ENCODE results near the gene RAB3IL1.
A peak's percentile ranks its signal among the peaks of the same experiment; 100 is the strongest.

RAB3IL1 gene

DNA sequence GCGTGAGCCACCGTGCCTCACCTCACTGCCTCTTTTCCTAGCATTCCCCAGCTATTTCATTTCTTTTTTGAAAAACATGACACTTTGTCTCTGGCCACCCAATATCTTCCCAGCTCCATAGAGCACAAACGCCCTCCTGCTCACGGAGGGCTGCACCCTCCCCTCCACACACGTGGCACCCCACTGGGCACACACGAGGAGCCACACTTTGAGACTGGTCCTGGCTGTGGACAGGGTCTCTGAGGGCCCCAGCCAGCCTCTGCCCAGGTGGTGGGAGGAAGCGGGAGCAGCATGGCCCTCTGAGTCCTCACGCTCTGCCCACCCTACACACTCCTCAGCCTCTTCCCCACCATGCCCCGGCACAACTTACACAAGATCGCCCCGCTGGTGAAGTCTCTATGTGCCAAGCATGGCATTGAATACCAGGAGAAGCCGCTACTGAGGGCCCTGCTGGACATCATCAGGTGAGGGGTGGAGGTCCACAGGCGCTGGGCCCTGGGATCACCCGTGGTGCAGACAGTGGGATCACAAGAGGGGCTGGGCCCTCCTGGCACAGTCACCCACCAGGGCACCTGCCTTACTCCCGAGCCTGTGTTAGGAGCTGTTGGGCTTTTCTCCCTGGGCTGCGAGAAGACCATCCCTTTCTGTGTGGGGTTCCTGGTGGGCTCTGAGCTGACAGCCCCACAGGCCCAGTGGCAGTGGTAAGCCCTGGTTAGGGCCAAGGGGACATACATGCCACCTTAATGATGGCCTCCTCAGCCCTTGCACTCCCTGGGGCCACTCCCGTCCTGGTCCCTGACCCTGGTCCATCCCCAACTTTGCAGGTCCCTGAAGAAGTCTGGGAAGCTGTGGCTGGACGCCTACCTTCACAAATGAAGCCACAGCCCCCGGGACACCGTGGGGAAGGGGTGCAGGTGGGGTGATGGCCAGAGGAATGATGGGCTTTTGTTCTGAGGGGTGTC lies 52.3 kb downstream of the RAB3IL1 start:
- no peak overlapping the region for H3K27ac ChIP-seq (ENCODE audit: extremely low read depth, low read depth, low read length)
- TF ChIP-seq ZNF10 (tag by site-specific recombination; IDR thresholded peaks at IDR 0.05) (0 out of 2 replicates have a peak, but pooled peaks have one; percentile 26), ZNF449 (tag by site-specific recombination; IDR thresholded peaks at IDR 0.05) (0 out of 2 replicates have a peak, but pooled peaks have one; percentile 22), ZNF214 (tag by site-specific recombination; IDR thresholded peaks at IDR 0.05; ENCODE audit: borderline replicate concordance) (no peak), BCL6B (tag by site-specific recombination; IDR thresholded peaks at IDR 0.05) (no peak), ZNF16 (tag by site-specific recombination; IDR thresholded peaks at IDR 0.05; ENCODE audit: low read depth) (no peak), GLIS1 (tag by site-specific recombination; IDR thresholded peaks at IDR 0.05) (no peak), ZNF623 (tag by site-specific recombination; IDR thresholded peaks at IDR 0.05) (no peak), SP3 (tag by site-specific recombination; IDR thresholded peaks at IDR 0.05) (no peak), TRIM28 (IDR thresholded peaks at IDR 0.05; ENCODE audit: borderline replicate concordance, low read length) (no peak)
- TF ChIP-seq, protein P1, sequence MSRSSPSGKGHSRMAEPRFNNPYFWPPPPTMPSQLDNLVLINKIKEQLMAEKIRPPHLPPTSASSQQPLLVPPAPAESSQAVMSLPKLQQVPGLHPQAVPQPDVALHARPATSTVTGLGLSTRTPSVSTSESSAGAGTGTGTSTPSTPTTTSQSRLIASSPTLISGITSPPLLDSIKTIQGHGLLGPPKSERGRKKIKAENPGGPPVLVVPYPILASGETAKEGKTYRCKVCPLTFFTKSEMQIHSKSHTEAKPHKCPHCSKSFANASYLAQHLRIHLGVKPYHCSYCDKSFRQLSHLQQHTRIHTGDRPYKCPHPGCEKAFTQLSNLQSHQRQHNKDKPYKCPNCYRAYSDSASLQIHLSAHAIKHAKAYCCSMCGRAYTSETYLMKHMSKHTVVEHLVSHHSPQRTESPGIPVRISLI (tag by site-specific recombination; IDR thresholded peaks at IDR 0.05), result no peak
- no peaks in the 10 kb centered on the region; a peak in 1 of 3 replicates for H3K36me3 ChIP-seq (ENCODE audit: control insufficient read depth in 2 of 2, insufficient read depth in 1 of 2, low read length in 2 of 2)
- no peaks in the 10 kb centered on the region for H3K4me1 ChIP-seq (ENCODE audit: control insufficient read depth, insufficient read depth, low read length)
- no peak overlapping the region for H3K4me3 ChIP-seq (ENCODE audit: low read depth, low read length)
- H3K9me3 ChIP-seq (ENCODE audit: control insufficient read depth, insufficient read depth, low read depth, low read length), result no peaks in the 10 kb centered on the region
- CTCF ChIA-PET, result interaction anchor here (0.5 to 1.1 kb wide), 3 partner anchors 34 to 513 kb away, joined by 3 to 5 read pairs (median 3); no protein-coding TSS in a partner anchor
- POLR2A ChIA-PET, result no interaction called here

- Histone ChIP-seq H3K27ac (ENCODE audit: extremely low read depth, low read depth, low read length) (no peak overlapping the region), H3K4me1 (ENCODE audit: control insufficient read depth, insufficient read depth, low read length) (no peaks in the 10 kb centered on the region), H3K9me3 (ENCODE audit: control insufficient read depth, insufficient read depth, low read depth, low read length) (no peaks in the 10 kb centered on the region), H3K4me3 (ENCODE audit: low read depth, low read length) (no peak overlapping the region), H3K36me3 (ENCODE audit: control insufficient read depth in 2 of 2, insufficient read depth in 1 of 2, low read length in 2 of 2) (no peaks in the 10 kb centered on the region; a peak in 1 of 3 replicates)
- TF ChIP-seq YY1 (tag by site-specific recombination; IDR thresholded peaks at IDR 0.05) (no peak), ZNF221 (tag by site-specific recombination; IDR thresholded peaks at IDR 0.05; ENCODE audit: borderline replicate concordance) (no peak), ZBTB6 (tag by site-specific recombination; IDR thresholded peaks at IDR 0.05) (no peak)
- POLR2A ChIA-PET, result no interaction called here
- CTCF ChIA-PET, result no interaction called here
These were observed 53.8 kb downstream of the RAB3IL1 start for GRCh38 chr11:61863548-61864081.
